Skin of body (tissue), 3 donors: Measurements from ENCODE around the gene NREP. TPM values are rescaled to one million over a fixed set of nuclear protein-coding genes. Genes with fewer than 3 reads are reported as not detected.

Experiments used
- DNase-seq: peaks from one replicate; lab custom pipeline; 2025; lab: John Stamatoyannopoulos, UW
- small RNA-seq: library from RNA; depleted of rRNA; stranded (forward); fragments of <200 nt; gene quantifications from one replicate; pipeline ENCODE3, GENCODE V24; 2014; ENCODE audit warnings: low replicate concordance
- total RNA-seq: library from RNA; depleted of rRNA; stranded (reverse); fragments of >200 nt; gene quantifications from one replicate; pipeline ENCODE4 v1.2.3, GENCODE V29; 2014

NREP gene
- total RNA-seq, 1 donor from 2014 or later, result 240 TPM

GRCh38 chr5:111697881-111698757, 58.9 kb downstream of the NREP start:
- DNase-seq, result no peak

GRCh38 chr5:111697215-111697614, 59.8 kb downstream of the NREP start:
- peak; percentile 32 for DNase-seq

- no peak for DNase-seq
These were observed 61.0 kb downstream of the NREP start for GRCh38 chr5:111695991-111696390.

- DNase-seq, result no peak
These were observed 62.9 kb downstream of the NREP start for GRCh38 chr5:111694133-111694532.

GRCh38 chr5:111691914-111692313, 65.1 kb downstream of the NREP start:
- no peak for DNase-seq

- DNase-seq, result no peak
These were observed 65.5 kb downstream of the NREP start for GRCh38 chr5:111691508-111691907.

- DNase-seq, result no peak
These were observed 67.5 kb downstream of the NREP start for GRCh38 chr5:111689357-111689935.

- DNase-seq, result no peak
These were observed 71.0 kb downstream of the NREP start for GRCh38 chr5:111685969-111686368.

GRCh38 chr5:111682641-111683040, 74.4 kb downstream of the NREP start:
- DNase-seq, result no peak

GRCh38 chr5:111682121-111682520, 74.9 kb downstream of the NREP start:
- DNase-seq, result no peak

GRCh38 chr5:111681414-111682120, 75.4 kb downstream of the NREP start:
- DNase-seq, result peak; percentile 61

GRCh38 chr5:111680737-111681413, 76.1 kb downstream of the NREP start:
- DNase-seq, result peak; percentile 96

GRCh38 chr5:111679611-111680010, 77.4 kb downstream of the NREP start:
- DNase-seq, result no peak

Small RNA genes lying within 50 kb of the gene (small RNA-seq; reads per million reads assigned to genes)
- gene RN7SKP57, result not detected

Other genes with a start within 250 kb of the NREP start
- gene STARD4, start 244.7 kb downstream of the NREP start, total RNA-seq, result 18.1 TPM